GM19238 (cell line): Measurements from ENCODE around the gene LDLRAP1.
"Not testable (repeated sequence)": the region's sequence is repeated elsewhere in the genome, so short reads cannot be mapped to it uniquely, and the experiment has no call there.

Source experiments
- DNase-seq: peaks from one replicate; pipeline ENCODE4 v3.0.0; 2011; ENCODE audit warnings: low spot score; ENCODE audit not compliant: insufficient read length

Gene LDLRAP1

GRCh38 chr1:25603779-25604538 lies 60.6 kb downstream of the LDLRAP1 start:
- DNase-seq, result not testable (repeated sequence)

GRCh38 chr1:25607123-25607522 lies 63.7 kb downstream of the LDLRAP1 start:
- DNase-seq, result no peak

DNA sequence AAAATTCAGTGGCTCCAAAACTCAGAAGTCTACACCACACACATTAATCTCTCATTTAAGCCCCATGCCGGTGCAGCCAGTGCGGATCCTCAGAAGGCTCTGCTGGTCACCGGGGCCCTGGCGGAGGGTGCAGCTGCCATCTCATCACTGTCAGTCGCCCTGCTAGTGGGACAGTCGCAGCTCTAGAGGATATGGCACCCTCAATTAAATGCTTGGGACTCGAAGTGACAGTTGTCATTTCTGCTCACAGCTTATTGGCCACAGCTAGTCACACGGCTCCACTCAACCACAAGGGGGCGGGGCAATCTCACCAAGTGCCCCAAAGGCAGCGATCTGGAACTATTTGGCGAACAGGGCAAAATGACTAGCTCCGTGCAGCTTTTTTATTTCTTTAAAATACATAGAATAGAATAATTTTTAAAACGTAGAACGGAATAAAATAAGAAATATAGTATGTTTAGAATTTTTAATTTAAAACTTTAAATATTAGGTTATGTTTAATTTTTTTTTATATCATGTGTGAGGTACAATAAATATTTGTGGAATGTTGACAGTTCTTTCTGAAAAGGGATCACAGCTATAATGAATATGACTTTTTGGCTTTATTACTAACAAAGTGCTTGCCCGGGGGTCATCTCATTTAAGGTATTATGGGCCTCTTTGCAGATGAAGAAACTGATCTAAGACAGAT lies 65.2 kb downstream of the LDLRAP1 start:
- peak; percentile 76 for DNase-seq

- no peak for DNase-seq
These were observed 66.5 kb downstream of the LDLRAP1 start for GRCh38 chr1:25609921-25610320.

GRCh38 chr1:25610822-25611630 lies 67.6 kb downstream of the LDLRAP1 start:
- no peak for DNase-seq

DNA sequence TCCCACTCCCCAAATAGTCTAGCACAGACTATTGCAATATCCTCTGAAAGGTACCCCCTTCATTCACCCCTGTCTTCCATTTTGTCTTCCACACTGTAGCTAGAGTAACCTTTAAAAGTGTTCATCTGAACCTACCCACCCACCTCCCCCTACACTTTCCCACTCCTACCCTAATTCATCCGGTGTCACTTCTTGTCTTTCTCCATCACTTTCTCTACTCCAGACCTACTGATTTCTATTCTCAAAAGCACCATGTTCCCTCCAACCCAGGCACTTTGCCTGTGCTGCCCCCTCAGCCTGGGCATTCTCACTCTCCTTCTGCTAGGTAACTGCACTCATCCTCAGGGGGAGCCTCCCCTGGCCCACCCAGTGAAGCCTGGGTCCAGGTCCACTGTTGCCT lies 68.4 kb downstream of the LDLRAP1 start:
- DNase-seq, result no peak

DNA sequence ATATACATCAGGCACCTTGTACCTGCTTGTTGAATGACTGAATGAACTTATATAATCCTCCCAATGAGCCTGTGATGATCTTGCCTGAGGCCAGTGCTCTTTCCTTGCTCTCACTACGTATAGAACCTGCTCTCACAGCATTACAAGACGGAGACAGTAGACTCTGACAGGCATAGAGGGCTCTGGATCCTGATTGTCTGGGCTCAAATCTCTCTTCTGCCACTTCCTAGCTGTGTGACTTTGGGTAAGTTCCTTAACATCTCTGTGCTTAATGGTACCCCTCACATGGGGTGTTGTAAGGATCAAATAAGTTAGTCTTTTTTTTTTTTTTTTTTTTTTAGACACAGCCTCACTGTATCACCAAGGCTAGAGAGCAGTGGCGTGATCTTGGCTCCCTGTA lies 69.0 kb downstream of the LDLRAP1 start:
- DNase-seq, result no peak

DNA sequence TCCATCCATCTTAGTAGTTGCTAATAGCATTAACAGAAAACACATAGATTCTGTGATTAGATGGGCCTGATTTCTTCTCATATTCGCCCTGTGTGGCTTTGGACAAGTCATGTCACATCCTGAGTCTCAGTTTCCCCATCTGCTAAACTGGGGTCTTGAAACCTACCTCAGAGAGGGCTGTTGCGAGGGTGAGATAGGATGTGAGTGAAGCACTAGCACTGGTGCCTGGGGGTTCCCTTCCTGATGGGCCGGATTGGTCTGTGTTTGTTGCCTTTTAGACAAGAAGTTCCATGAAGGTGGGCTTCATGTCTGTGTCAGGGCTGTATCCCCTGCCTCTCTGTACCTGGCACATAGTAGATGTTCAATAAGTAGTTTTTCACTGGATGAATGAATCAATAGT lies 69.7 kb downstream of the LDLRAP1 start:
- no peak for DNase-seq

DNA sequence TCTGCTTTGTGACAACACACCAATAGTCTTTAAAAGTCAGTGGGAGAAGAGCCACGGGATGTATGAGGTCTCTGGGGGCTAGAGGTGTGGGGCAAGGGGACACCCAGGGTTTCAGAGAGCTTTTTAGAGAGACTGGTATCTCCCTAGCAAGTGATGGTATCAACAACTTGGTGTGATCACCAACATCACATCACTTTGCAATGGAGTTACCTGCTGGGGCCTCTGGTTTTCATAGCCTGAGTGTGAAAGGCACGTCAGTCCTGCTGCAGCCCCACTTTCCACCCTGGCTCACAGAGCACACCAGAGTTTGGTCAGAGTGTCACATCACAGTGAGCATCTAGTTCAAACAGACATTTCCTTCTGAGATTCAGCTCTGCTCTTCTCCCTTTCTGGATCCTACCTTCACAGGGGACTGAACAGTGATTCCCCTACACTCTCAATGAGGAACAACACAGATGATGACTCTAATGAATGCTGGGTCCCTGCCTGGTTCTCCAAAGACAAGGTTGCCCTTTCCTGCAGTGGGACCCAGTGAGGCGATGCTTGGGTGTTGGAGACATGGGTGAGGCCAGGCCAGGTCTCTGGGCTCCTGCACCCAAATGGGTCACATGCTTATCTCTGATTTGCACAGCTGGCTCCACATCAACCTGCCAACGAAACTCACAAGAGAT lies 71.2 kb downstream of the LDLRAP1 start:
- no peak for DNase-seq

DNA sequence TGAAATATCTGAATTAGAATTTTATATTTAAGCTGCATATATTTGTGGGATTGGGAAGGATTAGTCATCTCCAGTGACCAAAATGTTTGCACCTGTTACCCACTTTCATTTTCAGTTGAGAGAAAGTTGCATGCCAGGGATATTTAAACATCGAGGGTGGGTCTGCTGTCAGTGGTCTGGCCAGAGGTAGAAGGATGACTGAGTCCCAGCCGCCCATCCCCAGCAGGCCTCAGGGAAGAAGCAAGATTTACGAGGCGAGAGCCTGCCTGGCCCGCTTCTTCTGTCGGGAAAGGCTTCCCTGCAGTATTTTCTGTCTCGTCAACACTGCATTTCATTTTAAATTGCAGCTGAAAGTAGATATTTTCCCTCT lies 71.8 kb downstream of the LDLRAP1 start:
- no peak for DNase-seq

DNA sequence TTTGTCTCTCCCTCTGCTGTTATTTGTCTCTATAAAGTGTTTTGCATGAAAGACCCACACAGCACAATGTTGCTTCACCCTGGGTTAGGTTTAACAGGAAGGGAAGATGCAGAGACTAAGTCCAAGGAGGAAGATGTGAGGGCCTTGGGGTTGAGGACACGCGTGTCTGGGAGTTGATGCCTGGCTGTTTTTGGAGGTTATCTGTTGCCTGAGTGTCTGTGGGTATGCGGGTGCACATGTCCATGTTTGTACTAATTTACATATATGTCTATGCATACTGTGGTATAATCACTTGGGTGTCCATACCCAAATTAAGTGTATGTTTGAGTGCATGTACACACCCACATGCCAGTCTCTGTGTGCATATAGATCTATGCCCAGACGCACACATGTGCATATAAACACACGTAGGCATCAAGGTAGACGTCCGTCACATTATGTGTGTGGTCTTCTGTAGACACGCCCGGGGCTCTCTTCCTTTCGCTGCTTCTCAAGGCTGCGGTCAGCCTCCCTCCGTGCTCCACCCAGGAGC lies 72.2 kb downstream of the LDLRAP1 start:
- DNase-seq, result no peak

DNA sequence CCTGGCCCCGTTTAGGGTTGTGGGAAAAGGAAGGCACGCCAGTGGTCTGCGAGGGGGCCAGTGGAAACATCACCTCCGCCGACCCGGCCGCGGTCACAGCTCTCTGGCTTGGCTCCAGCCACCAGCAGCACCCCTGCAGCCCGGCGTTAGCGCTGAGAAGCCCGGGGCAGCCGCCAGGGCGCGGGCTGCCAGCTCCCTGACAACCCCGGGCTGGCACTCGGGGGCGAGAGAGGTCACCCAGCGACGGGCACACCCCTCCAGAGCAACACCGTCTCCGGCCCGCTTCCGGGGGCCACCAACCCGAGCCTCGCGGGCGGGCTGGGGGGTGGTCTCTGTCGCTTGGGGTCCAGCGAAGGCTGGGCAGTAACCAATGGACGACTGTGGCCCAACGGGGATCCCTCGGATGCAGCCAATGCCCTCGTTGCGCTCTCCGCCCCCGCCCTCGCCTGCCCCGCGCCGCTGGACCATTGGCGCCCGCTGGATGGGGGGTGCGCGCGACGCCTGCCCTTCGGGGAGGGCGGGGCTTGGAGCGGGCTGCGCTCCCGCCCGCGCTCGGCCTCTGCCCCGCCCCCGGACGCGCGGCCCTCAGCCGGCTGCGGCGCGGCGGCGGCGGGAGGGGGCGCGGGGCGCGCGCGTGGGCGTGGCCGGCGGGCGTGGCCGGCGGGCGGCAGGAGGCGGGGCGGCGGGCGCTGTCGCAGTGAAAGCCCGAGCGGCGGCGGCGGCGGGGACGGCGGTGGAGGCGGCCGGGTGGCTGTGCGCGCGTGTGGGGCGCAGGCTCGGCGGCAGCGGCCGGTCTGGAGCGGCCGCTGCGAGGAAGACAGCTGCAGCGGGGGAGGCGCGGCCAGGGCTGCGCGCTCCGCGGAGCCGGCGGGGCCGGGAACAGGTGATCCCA lies 72.9 kb downstream of the LDLRAP1 start, which contains the start of gene MAN1C1:
Gene MAN1C1, plus strand, starts transcription at position 697 of the 892 bp plus-strand sequence. CDS start 1,007 bp downstream, outside the sequence.
- peak; percentile 84 for DNase-seq

GRCh38 chr1:25616987-25617624 lies 73.7 kb downstream of the LDLRAP1 start:
- DNase-seq, result peak; percentile 26

DNA sequence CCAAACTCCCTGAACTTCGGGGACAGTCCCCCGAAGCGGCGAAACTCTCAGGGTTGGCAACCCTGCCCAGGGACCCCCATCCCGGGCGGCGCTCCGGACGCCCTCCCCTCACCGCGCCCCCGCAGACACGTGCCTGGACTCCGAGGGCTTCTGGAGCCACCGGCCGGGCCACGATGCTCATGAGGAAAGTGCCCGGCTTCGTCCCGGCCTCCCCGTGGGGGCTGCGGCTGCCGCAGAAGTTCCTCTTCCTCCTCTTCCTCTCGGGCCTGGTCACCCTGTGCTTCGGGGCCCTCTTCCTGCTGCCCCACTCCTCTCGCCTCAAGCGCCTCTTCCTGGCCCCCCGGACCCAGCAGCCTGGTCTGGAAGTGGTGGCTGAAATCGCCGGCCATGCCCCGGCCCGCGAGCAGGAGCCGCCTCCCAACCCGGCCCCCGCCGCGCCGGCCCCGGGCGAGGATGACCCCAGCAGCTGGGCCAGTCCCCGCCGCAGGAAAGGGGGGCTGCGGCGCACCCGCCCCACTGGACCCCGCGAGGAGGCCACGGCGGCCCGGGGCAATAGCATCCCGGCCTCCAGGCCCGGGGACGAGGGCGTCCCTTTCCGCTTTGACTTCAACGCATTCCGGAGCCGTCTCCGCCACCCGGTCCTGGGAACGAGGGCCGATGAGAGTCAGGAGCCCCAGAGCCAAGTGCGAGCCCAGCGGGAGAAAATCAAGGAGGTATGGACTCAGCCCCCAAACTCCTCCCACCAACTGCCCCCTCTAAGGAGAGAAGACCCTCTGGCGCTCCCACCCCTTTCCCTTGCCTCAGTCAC lies 74.4 kb downstream of the LDLRAP1 start:
- no peak for DNase-seq

DNA sequence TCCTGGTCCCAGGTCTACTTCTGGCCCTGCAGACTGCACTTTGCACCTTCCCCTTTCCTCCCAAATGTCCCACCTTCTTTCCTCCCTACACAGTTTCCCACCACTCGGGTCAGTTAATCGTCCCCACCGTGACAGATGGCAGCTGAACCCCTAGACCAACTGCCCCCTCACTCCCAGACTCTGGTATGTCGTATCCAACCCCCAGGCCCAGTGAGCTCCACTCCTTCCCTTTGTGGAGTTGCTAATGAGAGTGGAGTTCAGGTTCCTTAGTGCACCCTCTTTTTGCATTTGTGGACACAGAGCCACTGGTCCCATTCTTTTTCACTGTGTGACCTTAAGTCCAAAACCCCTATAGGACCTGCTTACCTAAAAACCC lies 75.0 kb downstream of the LDLRAP1 start:
- no peak for DNase-seq
